GM12892 (cell line): ENCODE measurements around the gene JCAD.
A peak's percentile ranks its signal among the peaks of the same experiment; 100 is the strongest.
"Not testable (repeated sequence)": the region's sequence is repeated elsewhere in the genome, so short reads cannot be mapped to it uniquely, and the experiment has no call there.

ENCODE experiments used
- DNase-seq: peaks from one replicate; pipeline ENCODE4 v3.0.0; 2011; ENCODE audit not compliant: insufficient read length
- FAIRE-seq: peaks from 2 replicates; lab custom pipeline; 2011; peaks lifted over from hg19 to GRCh38; lab: Jason Lieb, UNC
- POLR2A ChIP-seq: IDR thresholded peaks from 2 replicates; pipeline ENCODE4 v1.6.1; 2011; ENCODE audit warnings: low read depth, low read length, control low read depth
- POLR2AphosphoS5 ChIP-seq: IDR thresholded peaks from 2 replicates; pipeline ENCODE4 v1.6.1; 2011; ENCODE audit warnings: low read depth, low read length, control low read depth
- TAF1 ChIP-seq: IDR thresholded peaks from 2 replicates; pipeline ENCODE4 v1.6.1; 2011; ENCODE audit warnings: low read depth, mild to moderate bottlenecking, control low read depth, low read length, borderline replicate concordance

The JCAD gene

DNA sequence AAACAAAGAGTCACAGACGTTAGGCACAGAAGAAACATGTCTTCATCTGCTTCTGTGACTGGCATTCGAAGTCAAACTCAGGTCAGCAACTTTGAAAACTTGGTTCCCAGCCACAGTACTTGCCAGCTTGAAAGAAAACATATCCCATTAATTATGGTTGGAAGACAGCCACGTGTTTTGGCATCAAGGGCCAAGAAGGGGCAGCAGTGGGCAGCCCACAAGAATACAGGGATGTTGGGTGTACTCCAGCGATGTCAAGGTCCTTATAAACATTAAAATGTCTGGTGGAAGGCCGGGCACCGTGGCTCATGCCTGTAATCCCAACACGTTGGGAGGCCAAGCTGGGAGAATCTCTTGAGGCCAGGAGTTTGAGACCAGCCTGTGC is 29.5 kb downstream of the JCAD start:
- TF ChIP-seq TAF1 (no peak), POLR2AphosphoS5 (no peak), POLR2A (no peak)
- DNase-seq = no peak
- FAIRE-seq = no peak

GRCh38 chr10:30029164-30029871 is 30.1 kb downstream of the JCAD start:
- FAIRE-seq (no peak), DNase-seq (no peak)
- TF ChIP-seq TAF1 (no peak), POLR2A (no peak), POLR2AphosphoS5 (no peak)

DNA sequence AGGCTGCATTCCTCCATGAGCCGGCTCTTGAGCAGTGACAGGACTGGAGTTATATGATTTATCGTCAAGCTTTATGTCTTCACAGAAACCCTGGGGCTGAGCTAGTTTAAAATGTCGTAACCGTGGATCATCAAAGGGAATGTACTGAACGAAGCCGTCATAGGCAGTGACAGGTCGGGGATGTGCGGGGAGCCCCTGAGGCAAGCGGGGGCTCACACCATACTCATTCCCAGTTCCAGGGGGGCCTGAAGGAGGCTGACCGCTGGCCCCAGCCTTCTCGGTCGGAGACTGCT is 30.7 kb downstream of the JCAD start:
- no peak for TF ChIP-seq POLR2AphosphoS5
- TF ChIP-seq TAF1 = no peak
- TF ChIP-seq POLR2A = no peak
- FAIRE-seq (no peak), DNase-seq (no peak)

DNA sequence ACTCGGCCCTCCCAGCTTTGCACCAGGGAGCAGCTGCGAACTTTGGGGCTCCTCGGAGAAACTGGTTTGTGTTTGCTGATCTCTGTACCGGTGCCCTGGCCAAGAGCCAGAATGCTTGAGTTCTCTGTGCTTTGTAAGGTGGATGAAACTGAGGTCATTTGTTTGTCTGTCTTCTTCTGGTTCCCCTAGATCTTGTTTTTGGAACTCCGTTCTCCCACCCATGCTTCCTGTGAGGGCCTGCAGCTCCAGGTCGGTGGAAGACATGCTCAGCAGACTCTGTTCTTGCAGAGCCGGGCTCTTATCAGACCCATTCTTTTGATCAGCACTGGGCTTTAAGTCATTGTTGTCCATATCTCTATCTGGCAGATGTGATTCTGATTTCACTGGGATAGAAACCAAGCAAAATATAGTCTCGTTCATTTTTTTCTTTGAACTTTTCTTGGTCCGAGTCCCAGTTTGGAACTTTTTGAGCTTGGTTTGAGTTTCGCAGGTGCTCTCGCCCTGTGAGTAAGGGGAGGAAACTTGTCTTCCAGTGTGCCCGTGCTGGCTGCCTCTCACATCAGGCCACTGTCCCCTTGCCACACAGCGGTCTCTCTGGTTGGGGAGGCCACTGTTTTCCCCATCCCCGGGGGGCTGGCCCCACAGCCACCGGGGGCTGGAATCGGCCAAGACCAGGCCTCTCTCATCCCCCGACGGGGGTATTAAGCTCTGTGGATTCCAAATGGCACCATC is 31.2 kb downstream of the JCAD start:
- FAIRE-seq = peak; percentile 24
- TF ChIP-seq POLR2A (no peak), TAF1 (no peak), POLR2AphosphoS5 (no peak)
- DNase-seq = no peak

- TF ChIP-seq TAF1 (no peak), POLR2AphosphoS5 (0 out of 2 replicates have a peak, but pooled peaks have one; percentile 28)
- peak; percentile 67 for DNase-seq
- FAIRE-seq = peak; percentile 97
These were observed 32.1 kb downstream of the JCAD start for GRCh38 chr10:30027057-30028005.

GRCh38 chr10:30026578-30026977 is 32.8 kb downstream of the JCAD start:
- TF ChIP-seq POLR2AphosphoS5 = no peak
- TF ChIP-seq TAF1 = no peak
- no peak for TF ChIP-seq POLR2A
- FAIRE-seq = peak; percentile 9
- no peak for DNase-seq

GRCh38 chr10:30026080-30026479 is 33.3 kb downstream of the JCAD start:
- TF ChIP-seq TAF1 = no peak
- TF ChIP-seq POLR2AphosphoS5 = no peak
- TF ChIP-seq POLR2A = no peak

DNA sequence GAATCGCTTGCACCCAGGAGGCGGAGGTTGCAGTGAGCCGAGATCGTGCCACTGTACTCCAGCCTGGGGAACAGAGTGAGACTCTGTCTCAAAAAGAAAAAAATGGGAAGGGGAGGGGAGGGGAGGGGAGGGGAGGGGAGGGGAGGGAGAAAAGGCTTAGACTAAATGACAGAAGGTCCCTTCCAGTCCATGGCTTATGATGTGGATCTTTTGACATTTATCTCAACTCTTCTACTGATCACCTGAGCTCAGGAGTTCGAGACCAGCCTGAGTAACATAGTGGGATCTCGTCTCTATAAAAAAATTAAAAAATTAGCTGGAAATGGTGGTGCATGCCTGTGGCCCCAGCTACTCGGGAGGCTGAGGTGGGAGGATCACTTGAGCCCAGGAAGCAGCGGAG is 34.0 kb downstream of the JCAD start:
- not testable (repeated sequence) for FAIRE-seq, DNase-seq

More at GRCh38 chr10:30026080-30026479, 33.3 kb downstream of the JCAD start:
- FAIRE-seq = no peak
- DNase-seq = no peak

- TF ChIP-seq TAF1 (no peak), POLR2AphosphoS5 (no peak), POLR2A (no peak)
- DNase-seq (no peak), FAIRE-seq (no peak)
These were observed 36.8 kb downstream of the JCAD start for GRCh38 chr10:30022590-30022989.

GRCh38 chr10:30019468-30019867 is 39.9 kb downstream of the JCAD start:
- FAIRE-seq (no peak), DNase-seq (no peak)
- TF ChIP-seq TAF1 = no peak
- no peak for TF ChIP-seq POLR2AphosphoS5
- no peak for TF ChIP-seq POLR2A

DNA sequence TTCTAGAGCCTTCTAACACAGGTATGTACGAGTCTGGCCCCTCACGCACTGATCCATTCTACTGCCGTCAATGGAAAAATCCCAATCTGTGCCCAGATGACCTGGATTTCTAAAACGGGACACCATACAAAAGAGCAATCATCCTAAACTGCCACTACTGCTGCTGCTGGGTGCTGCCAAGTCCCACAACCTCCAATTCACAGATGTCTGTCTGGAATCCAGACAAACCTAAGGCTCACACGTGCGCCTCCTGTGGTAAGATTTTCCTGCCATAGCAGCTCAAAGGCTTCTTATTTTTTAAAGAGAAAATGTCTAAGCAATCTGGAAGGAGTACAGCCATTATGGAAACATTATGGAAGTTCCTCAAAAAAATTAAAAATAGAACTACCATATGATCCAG is 40.9 kb downstream of the JCAD start:
- DNase-seq (no peak), FAIRE-seq (no peak)
- TF ChIP-seq POLR2AphosphoS5 (no peak), POLR2A (no peak), TAF1 (no peak)

DNA sequence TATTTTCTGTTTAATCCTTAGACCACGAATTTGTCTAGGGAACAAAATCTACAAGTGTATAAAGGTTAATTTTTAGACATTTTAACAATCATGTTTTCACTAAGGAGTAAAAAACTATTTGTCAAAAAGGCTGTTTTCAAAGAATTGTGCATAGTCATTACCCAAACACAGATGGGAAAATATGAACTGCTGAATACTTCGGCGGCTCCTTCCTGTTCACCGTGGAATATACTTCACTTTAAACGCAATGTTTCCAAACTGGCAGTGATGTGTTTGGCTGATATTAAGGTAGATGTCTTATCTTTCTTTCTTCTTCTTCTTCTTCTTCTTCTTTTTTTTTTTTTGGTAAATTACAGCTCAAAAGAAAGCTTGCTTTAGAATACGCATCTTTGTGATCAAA is 41.4 kb downstream of the JCAD start:
- no peak for TF ChIP-seq TAF1
- no peak for TF ChIP-seq POLR2AphosphoS5
- no peak for TF ChIP-seq POLR2A
- FAIRE-seq = no peak
- no peak for DNase-seq
